ENCODE results near the gene ATP5F1D. TPM values are rescaled to one million over a fixed set of nuclear protein-coding genes. Genes with fewer than 3 reads are reported as not detected.

The ATP5F1D gene
- total and polyA plus RNA-seq, 2 donors (not counting 1 experiment from before 2014, with no cell fraction given), result 150 to 166 TPM

GRCh38 chr19:1270854-1271527 lies 29.4 kb downstream of the ATP5F1D start:
- 76% methylated on average over 26 of the region's 26 CpGs for WGBS (ENCODE audit: insufficient coverage)
- peaks cover 58 to 79% of the 10 kb centered on the region in 2 donors for H3K4me1 ChIP-seq (ENCODE audit: control insufficient read depth in 2 of 2, insufficient read depth in 2 of 2, low read length in 2 of 2)
- peak overlapping the region; percentile 13 to 88 for H3K27ac ChIP-seq (ENCODE audit: low read length in 2 of 2)
- ChIA-PET POLR2A (interaction anchor here (0.6 kb wide), 1 partner anchor 352 kb away, joined by 3 read pairs; no protein-coding TSS in a partner anchor), CTCF (interaction anchor here (6.1 kb wide), 1 partner anchor 26 kb away, joined by 51 read pairs; no protein-coding TSS in a partner anchor)
- H3K27me3 Mint-ChIP-seq, result no peaks in the 10 kb centered on the region
- H3K9me3 ChIP-seq (ENCODE audit: control extremely low read depth in 1 of 3, control insufficient read depth in 2 of 3, insufficient read depth in 1 of 3, low read length in 2 of 3), result no peaks in the 10 kb centered on the region
- H4K20me1 ChIP-seq (ENCODE audit: control insufficient read depth, insufficient read depth, low read length, poor library complexity, severe bottlenecking), result peaks cover 78% of the 10 kb centered on the region
- peak overlapping the region; percentile 83 for H3K4me2 ChIP-seq (replicated peaks; ENCODE audit: low read depth, low read length, poor library complexity, severe bottlenecking)
- peaks cover 66% of the 10 kb centered on the region for H3K4me1 Mint-ChIP-seq
- DNase-seq (peak; percentile 49), ATAC-seq (ENCODE audit: low read depth) (no peak)
- intact Hi-C loops (cut with micrococcal nuclease), result no loop called here
- H3K27me3 ChIP-seq (replicated peaks in 1 of 4; ENCODE audit: control extremely low read depth in 1 of 4, control insufficient read depth in 3 of 4, insufficient read depth in 4 of 4, low read length in 3 of 4), result no peaks in the 10 kb centered on the region
- peaks cover 77% of the 10 kb centered on the region for H3K79me2 ChIP-seq (ENCODE audit: control insufficient read depth, insufficient read depth, low read length)
- H3K27ac Mint-ChIP-seq, result peak overlapping the region; percentile 69
- H3K9ac ChIP-seq (ENCODE audit: low read length), result peak overlapping the region; percentile 73
- peaks cover 9 to 51% of the 10 kb centered on the region in 2 experiments for H3K36me3 ChIP-seq (replicated peaks in 1 of 2; ENCODE audit: control extremely low read depth in 1 of 2, control insufficient read depth in 1 of 2, extremely low read depth in 1 of 2, insufficient read depth in 2 of 2, low read length in 1 of 2)
- TF ChIP-seq EZH2 (IDR thresholded peaks at IDR 0.05; ENCODE audit: borderline replicate concordance, insufficient read depth, low read depth, low read length, poor library complexity, severe bottlenecking) (no peak), CTCF (IDR thresholded peaks at IDR 0.05) (no peak)
- H3K9me3 Mint-ChIP-seq (ENCODE audit: insufficient read depth), result no peaks in the 10 kb centered on the region
- H2AFZ ChIP-seq (ENCODE audit: insufficient read depth, low read depth, low read length, poor library complexity, severe bottlenecking), result no peak overlapping the region
- peak overlapping the region in 2 of 5 experiments; percentile 75 to 85 for H3K4me3 ChIP-seq (ENCODE audit: control extremely low read depth in 1 of 5, extremely low read depth in 1 of 5, insufficient read depth in 1 of 5, low read depth in 2 of 5, low read length in 4 of 5)
- peak overlapping the region; percentile 88 for H3K4me3 Mint-ChIP-seq
